SIG-M5 treated with dmso at 0.1 percent for 504 hours (cell line): Measurements from ENCODE around the gene ST6GALNAC3.
"Not testable (repeated sequence)": the region's sequence is repeated elsewhere in the genome, so short reads cannot be mapped to it uniquely, and the experiment has no call there.

ENCODE experiments used
- DNase-seq: peaks from one replicate; lab custom pipeline; 2025; ENCODE audit not compliant: unreplicated experiment; lab: John Stamatoyannopoulos, UW

The ST6GALNAC3 gene

DNA sequence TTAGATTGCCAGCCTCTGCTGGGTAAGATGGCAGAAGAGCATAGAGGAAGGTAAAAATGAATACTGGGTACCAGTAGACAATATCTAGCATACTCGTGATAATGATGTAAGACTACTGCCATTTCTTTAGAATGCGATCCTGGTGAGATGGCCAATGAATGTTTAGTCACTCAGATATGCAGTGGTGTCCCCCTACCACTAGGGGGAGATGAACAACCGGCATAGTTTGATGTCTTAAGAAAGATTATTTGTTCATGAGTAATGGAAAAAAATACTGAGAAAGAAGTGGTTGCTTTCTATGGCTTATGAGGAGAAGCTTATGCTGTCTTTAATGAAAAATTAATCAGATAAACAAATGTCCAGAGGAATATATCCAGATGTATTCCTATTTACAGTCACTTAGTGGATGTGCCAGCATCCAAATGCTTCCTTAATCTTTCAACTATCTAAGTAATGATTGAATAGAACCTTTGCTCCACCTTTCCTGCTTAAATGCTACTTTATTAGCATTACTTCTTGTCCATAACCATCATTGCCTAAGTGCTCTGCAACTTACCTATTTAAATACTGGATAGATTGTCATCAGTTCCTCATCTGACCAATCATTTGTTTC is 256.6 kb downstream of the ST6GALNAC3 start:
- peak; percentile 24 for DNase-seq

DNA sequence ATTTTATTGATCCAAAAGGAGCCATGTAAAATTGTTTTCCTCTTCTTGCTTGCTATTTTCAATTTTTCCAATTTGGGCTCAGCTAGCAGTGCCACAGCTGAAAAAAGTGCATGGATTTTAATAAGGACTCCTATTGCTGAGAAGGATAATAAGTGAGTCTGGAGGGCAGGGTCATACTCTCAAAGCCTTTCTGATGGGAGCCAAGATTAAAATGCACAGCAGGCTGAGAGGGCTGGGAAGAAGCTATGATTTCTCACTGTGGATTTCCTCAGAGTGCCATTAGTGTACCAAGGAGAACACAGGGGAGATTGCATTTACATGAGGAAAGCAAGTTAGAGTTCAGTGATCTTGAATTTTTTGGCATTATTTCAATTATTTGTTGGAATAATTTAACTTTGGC is 261.3 kb downstream of the ST6GALNAC3 start:
- no peak for DNase-seq

DNA sequence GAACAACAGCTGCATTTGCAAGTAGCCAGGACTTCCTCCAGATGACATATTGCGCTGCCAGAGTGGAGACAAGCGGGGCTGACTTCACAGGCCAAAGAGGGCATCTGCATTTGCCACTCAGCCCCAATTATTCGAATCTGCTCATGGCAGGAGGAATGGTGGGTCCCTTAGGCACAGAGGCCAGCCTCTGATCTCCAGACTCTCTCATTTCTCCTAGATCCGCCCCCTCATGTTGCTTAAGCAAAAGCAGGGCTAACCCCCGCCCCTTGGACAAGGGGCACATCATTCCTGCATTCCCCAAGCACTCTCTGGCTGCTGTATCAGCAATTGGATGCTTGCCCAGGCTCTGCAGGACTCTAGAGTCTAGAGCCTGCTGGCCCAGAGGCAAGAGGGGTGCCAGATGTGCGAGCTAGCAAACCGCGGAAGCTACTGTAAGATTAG is 262.4 kb downstream of the ST6GALNAC3 start:
- no peak for DNase-seq

DNA sequence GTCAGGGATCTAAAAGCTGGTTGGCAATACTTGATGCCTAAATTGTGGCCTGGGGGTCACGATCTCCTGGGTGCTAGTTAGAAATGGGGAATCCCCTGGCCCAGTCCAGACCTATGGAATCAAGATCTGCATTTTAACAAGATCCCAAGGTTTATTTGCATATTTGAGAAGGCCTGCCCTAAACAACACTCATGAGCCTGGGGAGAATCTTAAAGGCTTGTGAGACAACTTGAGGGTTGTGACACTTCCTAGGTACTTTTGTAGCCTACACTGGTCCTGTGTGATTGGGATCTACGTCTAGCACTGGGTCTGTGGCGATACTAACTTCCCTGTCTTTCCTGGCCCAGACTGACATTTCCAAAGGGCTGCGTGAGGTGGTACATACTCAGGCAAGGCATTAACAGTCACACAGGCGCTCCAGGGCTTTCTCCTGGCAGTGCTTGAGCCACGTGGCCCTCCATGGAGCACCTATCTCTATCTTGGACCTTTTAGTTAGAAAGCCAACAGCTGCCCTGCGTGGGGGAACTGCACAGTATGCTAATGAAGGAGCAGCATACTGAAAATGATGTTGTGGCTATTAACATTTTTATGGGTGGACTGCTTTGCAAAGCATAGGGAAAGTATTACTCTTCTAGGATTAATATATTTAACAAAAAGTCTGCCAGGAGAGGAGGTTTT is 263.1 kb downstream of the ST6GALNAC3 start:
- no peak for DNase-seq

DNA sequence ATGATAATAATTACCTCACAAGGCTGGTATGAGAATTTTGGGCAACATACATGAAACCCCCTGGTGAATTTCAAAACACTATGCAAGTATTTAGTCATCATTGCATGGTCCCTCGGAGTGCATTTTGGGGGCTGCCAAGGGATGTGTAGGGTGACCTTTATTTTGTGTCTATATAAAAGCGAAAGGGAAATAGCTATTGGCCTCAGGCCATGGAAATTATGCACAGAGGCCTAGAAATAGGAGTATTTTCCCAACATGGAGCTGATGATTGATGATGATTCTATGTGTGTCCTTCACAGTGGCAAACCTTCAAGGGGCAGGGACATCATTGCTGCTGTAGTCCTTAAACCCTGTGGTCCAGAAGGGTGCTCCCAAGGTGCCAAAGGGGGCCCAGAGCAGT is 265.5 kb downstream of the ST6GALNAC3 start:
- DNase-seq = no peak

DNA sequence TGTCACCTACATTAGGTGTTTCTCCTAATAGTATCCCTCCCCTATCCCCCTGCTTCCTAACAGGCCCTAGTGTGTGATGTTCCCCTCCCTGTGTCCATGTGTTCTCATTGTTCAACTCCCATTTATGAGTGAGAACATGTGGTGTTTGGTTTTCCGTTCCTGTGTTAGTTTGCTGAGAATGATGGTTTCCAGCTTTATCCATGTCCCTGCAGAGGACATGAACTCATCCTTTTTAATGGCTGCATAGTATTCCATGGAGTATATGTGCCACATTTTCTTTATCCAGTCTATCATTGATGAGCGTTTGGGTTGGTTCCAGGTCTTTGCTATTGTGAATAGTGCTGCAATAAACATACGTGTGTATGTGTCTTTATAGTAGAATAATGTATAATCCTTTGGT is 267.3 kb downstream of the ST6GALNAC3 start:
- DNase-seq = not testable (repeated sequence)

DNA sequence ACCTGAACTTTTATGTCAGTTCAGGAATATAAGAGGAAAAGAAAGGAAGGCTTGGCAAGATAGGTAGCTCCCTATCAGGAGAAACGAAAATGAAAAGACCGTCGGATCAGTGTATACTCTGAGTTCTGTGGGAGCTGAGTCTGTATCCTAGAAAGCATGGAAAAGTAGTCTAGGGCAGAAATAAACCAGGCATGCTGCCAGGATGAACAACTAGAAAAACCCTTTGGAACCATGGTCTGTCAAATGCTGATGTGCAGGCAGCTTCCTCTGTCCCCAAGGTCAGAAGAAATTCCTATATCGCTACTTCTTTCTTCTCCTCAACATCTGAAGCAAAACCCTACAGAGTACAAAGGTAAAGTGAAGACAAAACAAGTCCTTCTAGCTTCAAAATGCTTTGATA is 268.8 kb downstream of the ST6GALNAC3 start:
- DNase-seq = no peak

DNA sequence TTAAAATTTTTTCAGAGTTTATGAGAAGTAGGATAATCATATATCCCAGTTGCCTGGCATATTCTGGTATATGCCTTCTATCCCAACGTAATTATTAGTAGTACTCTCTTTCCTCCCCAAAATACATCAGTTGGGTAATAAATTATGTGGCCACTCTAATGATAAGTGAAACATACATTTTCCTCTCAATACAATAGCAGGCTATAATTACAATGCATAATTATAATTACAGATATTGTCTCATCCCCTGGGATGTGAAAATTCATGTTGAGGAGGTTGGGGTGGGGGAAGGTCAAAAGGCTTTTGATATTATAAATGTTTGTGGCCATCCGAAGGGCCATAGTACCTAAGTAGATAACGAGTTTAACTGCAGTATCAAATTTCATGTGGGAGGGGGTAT is 277.1 kb downstream of the ST6GALNAC3 start:
- DNase-seq = no peak

DNA sequence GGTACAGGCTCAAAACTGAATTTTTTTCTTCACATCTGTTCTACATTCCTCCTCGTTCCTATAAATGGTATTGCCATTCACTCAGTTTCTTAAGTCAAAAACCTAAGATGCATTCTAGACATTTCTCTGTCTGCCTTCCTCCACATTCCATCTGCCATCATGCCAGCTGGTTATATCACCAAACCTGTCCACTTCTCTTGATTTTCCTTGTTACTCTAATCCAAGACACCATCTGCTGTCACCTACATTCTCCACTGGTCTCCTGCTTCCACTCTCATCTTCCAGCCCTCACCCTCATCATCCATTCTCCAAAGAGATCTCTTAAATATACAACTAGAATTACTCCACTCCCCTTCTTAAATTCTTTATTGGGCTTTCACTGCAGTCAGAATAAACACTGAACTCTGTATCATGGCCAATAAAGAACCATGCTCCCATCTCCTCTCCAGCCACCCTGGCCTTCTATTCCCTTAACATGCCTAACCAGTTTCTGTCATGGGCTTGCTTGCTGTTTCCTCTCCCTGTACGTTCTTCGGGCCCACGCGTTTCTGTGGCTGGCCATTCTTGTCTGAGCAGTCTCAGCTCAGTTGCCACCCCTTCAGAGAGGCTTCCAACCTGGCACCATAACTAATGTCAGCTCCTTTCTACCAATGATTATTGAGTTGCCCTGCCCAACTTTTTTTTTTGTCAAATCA is 278.3 kb downstream of the ST6GALNAC3 start:
- DNase-seq = no peak

DNA sequence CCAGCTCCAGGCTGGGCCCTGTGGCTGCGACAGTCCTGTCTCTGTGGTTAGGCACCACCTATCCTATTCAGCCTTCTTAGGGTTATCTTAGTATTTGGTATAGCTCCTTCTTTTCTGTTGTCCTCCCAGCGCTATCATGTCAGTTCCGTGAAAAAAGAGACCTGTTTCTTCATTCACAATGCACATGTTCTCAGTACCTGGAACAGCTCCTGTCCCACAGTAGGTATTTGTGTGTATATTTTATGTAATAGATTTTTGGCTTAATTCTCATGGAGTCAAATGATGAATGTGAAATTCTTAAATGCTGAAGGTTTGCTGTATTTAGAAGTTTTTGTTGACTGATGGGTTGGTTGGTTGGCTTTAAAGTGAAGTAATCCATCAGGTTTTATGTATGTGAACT is 279.7 kb downstream of the ST6GALNAC3 start:
- DNase-seq = no peak

DNA sequence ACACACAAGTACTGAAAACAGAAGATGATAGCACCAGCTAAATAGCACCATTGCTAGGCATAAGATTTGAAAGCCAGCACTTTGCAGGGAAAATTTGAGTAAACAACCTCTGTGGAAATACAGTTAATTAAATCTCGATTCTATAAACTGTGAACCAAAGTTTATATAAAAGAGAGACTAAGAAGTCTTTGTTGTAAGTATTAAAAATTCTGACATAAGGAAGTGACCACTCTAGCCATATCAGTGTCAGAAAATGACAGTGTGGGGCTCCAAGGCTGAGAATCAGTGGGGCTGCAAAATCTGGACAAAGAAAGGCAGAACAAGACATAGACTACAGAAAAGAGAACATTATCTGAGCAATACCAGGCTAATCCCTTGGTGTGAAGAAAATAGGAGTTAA is 292.2 kb downstream of the ST6GALNAC3 start:
- DNase-seq = no peak

DNA sequence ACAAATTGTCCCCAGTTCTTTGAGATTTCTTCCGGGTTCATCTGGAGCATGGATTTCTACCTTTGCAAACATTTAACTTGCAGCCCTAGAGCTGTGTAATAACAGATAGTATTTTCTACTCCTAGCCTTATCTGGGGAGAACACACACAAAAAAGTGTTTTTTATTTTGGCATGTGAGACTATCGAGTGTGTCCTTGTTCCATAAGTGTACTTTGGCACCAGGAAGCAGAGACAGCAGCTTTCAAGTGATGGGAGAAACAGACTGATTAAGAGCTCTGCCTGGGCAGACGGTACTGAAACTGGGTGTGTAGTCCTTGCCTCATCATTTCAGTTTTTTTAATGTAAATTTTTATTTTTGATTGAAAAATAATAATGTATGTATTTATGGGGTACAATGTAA is 297.4 kb downstream of the ST6GALNAC3 start:
- DNase-seq = no peak

DNA sequence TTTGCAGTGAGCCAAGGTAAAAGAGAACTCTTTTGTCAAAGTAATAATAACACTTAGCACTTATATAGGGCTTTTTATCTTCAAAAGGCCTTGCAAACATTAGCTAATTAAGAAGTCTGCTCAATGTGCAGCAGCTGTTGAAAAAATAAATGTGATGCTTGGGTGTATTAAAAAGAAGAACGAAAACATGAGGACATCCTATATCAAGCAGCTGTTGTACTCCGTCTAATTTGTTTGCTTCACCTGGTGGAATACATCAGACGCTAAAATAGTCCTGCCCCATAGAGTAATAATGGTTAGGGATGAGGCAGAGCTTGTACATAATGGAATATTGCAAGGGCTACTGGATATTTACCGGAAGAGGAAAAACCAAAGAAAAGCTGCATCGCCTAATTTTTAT is 299.5 kb downstream of the ST6GALNAC3 start:
- no peak for DNase-seq

DNA sequence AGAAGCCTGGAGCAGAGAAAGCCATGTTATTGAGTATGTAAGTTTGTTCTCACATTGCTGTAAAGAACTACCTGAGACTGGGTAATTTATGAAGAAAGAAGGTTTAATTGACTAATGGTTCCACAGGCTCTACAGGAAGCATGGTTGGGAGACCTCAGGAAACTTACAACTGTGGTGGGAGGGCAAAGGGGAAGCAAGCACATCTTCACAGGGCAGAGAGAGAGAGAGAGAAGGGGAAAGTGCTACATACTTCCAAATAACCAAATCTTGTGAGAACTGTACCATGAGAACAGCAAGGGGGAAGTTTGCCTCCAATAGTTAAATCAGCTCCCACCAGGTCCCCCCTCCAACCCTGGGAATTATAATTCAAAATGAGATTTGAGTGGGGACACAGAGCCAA is 302.7 kb downstream of the ST6GALNAC3 start:
- DNase-seq = no peak

DNA sequence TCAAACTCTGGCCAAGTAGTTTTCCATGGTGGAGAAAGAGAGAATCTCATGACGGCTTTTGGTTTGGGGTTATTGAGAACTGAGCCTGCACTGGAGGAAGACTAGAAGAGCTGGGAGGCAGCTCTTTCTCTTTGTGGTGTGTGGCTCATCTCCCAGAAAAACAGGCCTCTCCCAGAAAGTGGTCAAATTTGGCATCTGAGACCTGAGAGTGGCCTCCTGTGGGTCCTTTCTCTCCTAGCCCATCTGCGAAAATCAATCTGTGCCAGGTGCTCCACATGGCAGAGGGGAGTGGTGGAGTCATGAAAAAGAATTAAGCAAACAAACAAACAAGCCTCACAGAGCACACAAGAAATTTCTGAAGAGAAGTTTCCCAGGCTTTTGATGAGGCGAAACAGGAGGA is 305.0 kb downstream of the ST6GALNAC3 start:
- no peak for DNase-seq

DNA sequence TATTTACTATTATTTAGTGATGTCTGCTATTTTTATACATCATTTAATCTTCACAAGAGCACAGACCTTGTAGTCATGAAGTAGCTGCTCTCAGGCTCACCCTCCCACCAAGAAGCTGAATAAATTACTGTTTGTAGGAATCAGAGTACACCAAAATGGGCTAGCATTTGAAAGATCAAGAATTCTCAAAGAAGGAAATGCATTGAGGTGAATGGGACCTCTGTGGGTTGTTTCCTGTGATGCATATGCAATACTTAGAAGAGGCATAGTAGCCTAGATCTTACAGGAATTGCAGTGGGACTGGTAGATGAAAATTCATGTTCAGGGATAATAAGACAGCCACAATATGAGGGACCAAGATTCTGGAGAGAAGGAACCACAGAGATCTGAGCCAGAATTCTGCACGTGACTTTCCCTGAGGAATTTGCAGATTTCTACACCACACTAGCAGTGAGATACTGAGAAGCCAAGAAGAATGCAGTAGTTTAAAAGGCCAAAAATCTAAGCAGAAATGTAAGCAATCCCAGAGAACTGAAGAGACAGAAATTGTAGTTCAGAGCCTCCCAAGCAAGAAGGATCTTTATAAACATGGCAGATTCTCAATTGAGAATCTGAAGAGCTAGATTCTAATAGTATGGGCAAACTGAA is 307.0 kb downstream of the ST6GALNAC3 start:
- no peak for DNase-seq

DNA sequence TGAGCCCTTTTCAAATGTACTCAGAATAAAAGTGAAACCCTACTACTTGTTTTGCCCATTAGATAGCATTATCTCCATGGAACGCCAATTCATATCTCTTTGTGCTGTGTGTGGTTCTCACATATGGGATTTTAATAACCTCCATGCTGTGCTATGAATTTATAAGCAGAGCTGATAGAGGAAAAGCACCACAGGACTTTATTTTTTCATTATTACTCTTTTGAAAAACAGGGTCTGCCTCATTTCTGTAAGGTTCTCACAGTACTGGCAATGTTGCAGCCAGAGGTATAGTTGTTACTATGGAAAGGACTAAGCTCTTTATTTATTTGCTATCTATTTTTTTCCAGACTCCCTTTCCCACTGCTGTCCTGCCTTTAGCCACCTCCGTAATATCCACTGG is 313.7 kb downstream of the ST6GALNAC3 start:
- DNase-seq = no peak

DNA sequence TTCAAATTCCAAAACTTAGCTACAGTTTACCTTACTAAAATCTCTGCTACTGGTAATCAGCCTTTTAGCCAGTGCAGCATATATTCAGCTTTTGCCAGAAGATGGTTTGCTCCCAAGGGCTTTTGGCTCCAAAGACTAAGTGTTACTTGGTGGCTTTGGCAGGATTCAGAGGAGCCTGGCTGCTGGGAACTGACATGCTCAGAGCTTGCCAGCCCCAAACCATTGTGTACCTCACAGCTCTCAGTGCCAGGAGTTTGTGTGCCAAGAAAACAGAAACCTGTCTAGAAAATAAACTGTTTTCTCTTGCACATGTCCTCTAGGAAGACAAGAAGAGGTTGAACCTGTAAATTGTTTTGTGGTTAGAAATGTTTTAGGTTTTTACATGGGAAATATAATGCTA is 315.9 kb downstream of the ST6GALNAC3 start:
- DNase-seq = no peak

DNA sequence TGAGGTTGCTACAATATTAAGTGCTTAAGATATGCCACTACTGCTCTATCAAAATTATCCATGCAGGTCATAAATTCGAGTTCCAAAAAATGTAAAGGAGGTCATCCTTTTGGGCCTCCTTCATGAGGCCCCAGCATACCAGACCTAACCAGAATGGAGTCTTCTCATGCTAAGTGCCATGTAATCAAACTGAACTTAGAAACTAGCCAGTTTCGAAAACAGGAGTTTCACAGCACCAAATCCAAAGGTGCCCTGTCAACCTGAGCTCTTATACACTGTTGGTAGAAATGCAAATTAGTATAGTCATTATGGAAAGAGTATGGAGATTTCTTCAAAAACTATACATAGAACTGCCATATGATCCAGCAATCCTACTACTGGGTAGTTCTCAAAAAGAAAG is 320.5 kb downstream of the ST6GALNAC3 start:
- DNase-seq = no peak

DNA sequence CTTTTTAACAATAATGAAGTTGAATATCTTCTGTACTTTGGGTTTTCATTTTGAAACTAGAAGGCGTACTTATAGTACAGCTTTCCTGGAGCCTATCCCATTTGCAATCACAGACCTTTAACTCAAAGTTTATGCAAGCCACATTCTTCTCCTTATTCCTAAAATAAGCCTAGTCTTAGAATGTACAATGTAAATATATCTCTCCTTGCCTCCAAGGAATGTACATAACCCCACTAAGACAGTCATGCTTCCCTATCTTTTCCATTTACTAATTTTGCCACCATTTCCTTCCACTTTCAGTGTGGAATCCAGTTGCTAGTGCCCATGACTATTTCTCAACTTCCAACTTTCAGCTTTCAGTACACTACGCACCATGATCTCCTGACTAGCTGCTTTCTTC is 327.6 kb downstream of the ST6GALNAC3 start:
- DNase-seq = no peak

DNA sequence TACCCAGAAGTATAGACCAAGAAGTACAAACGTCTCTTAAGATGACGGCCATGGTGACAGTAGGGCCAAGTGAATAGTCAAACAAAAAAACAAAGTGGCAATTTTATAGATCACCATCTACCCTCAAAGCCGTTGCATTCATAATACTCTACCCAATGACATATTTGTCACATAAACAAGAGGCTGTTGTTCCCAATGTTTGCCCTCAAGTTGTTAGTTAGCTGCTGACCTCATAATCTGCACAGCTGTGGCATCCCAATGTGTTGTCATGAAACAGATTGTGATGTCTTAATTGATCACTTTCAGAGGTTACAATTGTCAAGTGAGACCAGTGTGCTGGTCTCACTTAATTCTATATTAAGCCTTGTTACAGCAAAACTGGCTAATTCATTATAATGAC is 333.8 kb downstream of the ST6GALNAC3 start:
- DNase-seq = no peak

DNA sequence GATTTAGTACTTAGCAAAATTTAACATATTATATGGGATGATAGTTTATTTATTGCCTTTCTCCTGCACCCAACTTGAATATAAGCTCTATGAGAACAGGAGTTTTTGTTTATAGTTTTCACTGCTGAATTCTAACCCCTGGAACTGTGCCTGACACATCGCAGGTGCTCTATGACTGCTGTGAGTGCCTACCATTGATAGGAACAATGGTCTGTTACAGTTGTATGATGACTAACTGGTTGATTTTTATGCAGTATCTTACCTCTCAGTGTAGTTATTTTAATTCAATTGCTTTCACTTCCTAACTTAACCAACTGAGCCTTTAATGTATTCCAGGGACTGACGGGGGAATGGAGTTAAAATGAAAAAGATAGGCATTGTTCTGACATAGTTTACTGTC is 336.0 kb downstream of the ST6GALNAC3 start:
- DNase-seq = no peak
